Endodermal cell (in vitro differentiated cells): Measurements from ENCODE around the gene FIP1L1. TPM values are rescaled to one million over a fixed set of nuclear protein-coding genes. Genes with fewer than 3 reads are reported as not detected.

ENCODE experiments used
- DNase-seq: peaks from one replicate; pipeline ENCODE4 v3.0.0-alpha.2; 2017
- H3K27ac ChIP-seq: 2 replicates; pipeline ENCODE4 v1.5.1; 2013; ENCODE audit warnings: mild to moderate bottlenecking, low read depth, low read length, moderate library complexity
- H3K27me3 ChIP-seq: 2 replicates; pipeline ENCODE4 v1.6.1; 2013; ENCODE audit warnings: mild to moderate bottlenecking, low read length, moderate library complexity; ENCODE audit not compliant: insufficient read depth, control insufficient read depth, poor library complexity, severe bottlenecking
- H3K36me3 ChIP-seq: 2 replicates; pipeline ENCODE4 v1.7.0; 2013; ENCODE audit warnings: mild to moderate bottlenecking, low read length, moderate library complexity; ENCODE audit not compliant: control insufficient read depth, insufficient read depth
- H3K4me1 ChIP-seq: one replicate; pipeline ENCODE4 v1.7.0; 2013; ENCODE audit warnings: low read length; ENCODE audit not compliant: control insufficient read depth, insufficient read depth
- H3K4me3 ChIP-seq: 2 replicates; pipeline ENCODE4 v1.5.1; 2013; ENCODE audit warnings: mild to moderate bottlenecking, low read length, moderate library complexity
- H3K9ac ChIP-seq: 2 replicates; pipeline ENCODE4 v1.6.1; 2013; ENCODE audit warnings: mild to moderate bottlenecking, low read length, moderate library complexity; ENCODE audit not compliant: poor library complexity, severe bottlenecking; ENCODE audit errors: extremely low read depth
- H3K9me3 ChIP-seq: 2 replicates; pipeline ENCODE4 v1.6.1; 2013; ENCODE audit warnings: mild to moderate bottlenecking, low read length, moderate library complexity; ENCODE audit not compliant: control insufficient read depth
- H3K27ac Mint-ChIP-seq: 2 replicates; pipeline ENCODE4 v1.8.0; 2020; ENCODE audit warnings: mixed read lengths
- H3K27me3 Mint-ChIP-seq: 2 replicates; pipeline ENCODE4 v1.8.0; 2021; ENCODE audit warnings: mild to moderate bottlenecking, mixed read lengths; ENCODE audit not compliant: insufficient read depth
- H3K36me3 Mint-ChIP-seq: 2 replicates; pipeline ENCODE4 v1.8.0; 2020; ENCODE audit warnings: low read depth, mixed read lengths
- H3K4me1 Mint-ChIP-seq: 2 replicates; pipeline ENCODE4 v1.8.0; 2020; ENCODE audit warnings: mixed read lengths
- H3K4me3 Mint-ChIP-seq: 2 replicates; pipeline ENCODE4 v1.8.0; 2020; ENCODE audit warnings: mild to moderate bottlenecking, moderate library complexity, mixed read lengths
- H3K9me3 Mint-ChIP-seq: 2 replicates; pipeline ENCODE4 v1.8.0; 2020; ENCODE audit warnings: mild to moderate bottlenecking, mixed read lengths
- WGBS, 2 experiments: methylation state at CpG; one replicate each; pipeline versions ENCODE4 v1.1.5 to v1.1.7; 2013; ENCODE audit warnings: missing lambda C conversion rate in 2 of 2, mixed read lengths in 1 of 2; ENCODE audit not compliant: insufficient coverage in 1 of 2, insufficient read length in 1 of 2; 5-methylcytosine and 5-hydroxymethylcytosine counted together
- total RNA-seq, 2 donors: library from RNA; stranded (reverse); fragmentation: NEBNext Ultra II Directional in 1 of 2; extraction: Animal tissue kit (Norgen Biotek cat#: 25700) in 1 of 2; gene quantifications; 2 replicates in 1 of 2; 3 replicates in 1 of 2; pipeline ENCODE4 v1.2.1, GENCODE V29; 2021
- TF ChIP-seq, protein P1 (sequence below): fragments of 200-600 bp; sonication (generic); conservative IDR thresholded peaks from 2 replicates; pipeline ENCODE4 v1.5.0; 2021; ENCODE audit warnings: antibody characterized with exemption, mild to moderate bottlenecking

The FIP1L1 gene
- total RNA-seq, 2 donors from 2014 or later = 79.2 to 88.8 TPM

DNA sequence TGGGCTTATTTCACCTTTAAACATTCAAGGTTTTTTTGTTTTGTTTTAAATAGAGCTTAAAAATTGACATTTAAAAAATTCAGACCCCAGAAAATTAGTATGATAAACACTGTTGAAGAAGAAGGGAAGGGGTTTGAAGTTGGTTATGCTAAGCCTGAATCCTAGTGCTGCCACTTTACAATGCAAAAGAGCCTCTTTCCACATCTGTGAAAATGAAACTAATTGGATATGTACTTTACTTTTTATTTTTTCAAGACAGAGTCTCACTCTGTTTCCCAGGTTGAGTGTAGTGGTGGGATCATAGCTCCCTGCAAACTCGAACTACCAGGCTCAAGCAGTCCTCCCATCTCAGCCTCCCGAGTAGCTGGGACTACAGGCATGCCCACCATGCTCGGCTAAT is 41.8 kb downstream of the FIP1L1 start:
- H3K27me3 Mint-ChIP-seq = no peaks in the 10 kb centered on the region
- peaks cover 26% of the 10 kb centered on the region for H3K36me3 Mint-ChIP-seq
- Histone ChIP-seq H3K4me1 (no peaks in the 10 kb centered on the region), H3K27ac (no peak overlapping the region), H3K27me3 (no peaks in the 10 kb centered on the region), H3K9ac (no peak overlapping the region), H3K4me3 (no peak overlapping the region), H3K9me3 (no peaks in the 10 kb centered on the region), H3K36me3 (peaks cover 51% of the 10 kb centered on the region)
- H3K4me3 Mint-ChIP-seq = no peak overlapping the region
- 80 to 98% methylated on average over 1 to 3 of the region's 3 CpGs for WGBS, 2 experiments
- no peaks in the 10 kb centered on the region for H3K9me3 Mint-ChIP-seq
- H3K4me1 Mint-ChIP-seq = no peaks in the 10 kb centered on the region
- H3K27ac Mint-ChIP-seq = no peak overlapping the region
- TF ChIP-seq, protein P1, sequence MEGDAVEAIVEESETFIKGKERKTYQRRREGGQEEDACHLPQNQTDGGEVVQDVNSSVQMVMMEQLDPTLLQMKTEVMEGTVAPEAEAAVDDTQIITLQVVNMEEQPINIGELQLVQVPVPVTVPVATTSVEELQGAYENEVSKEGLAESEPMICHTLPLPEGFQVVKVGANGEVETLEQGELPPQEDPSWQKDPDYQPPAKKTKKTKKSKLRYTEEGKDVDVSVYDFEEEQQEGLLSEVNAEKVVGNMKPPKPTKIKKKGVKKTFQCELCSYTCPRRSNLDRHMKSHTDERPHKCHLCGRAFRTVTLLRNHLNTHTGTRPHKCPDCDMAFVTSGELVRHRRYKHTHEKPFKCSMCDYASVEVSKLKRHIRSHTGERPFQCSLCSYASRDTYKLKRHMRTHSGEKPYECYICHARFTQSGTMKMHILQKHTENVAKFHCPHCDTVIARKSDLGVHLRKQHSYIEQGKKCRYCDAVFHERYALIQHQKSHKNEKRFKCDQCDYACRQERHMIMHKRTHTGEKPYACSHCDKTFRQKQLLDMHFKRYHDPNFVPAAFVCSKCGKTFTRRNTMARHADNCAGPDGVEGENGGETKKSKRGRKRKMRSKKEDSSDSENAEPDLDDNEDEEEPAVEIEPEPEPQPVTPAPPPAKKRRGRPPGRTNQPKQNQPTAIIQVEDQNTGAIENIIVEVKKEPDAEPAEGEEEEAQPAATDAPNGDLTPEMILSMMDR = no peak
- DNase-seq = no peak

DNA sequence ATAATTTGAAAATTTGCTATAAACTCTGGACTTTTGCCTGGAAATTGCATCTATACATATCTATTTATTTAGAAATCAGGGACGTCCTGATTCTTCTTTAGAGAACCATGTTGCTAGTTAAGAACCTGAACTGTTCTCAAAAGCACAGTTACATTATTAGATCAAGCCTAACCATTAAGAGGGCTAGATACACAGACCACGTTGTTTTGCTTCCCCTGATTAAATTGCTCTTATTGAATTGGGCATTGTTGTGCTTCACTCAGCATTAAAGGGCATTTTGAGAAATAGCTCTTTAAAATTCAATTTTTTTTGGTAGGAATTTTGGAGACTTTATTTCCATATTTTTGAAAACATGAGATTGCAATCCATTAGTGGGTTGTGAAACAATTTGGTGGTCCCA is 44.4 kb downstream of the FIP1L1 start:
- H3K4me3 ChIP-seq = no peak overlapping the region
- no peak overlapping the region for H3K27ac ChIP-seq
- H3K27me3 ChIP-seq = no peaks in the 10 kb centered on the region
- Mint-ChIP-seq H3K27me3 (no peaks in the 10 kb centered on the region), H3K4me1 (no peaks in the 10 kb centered on the region), H3K27ac (no peak overlapping the region), H3K4me3 (no peak overlapping the region), H3K36me3 (peaks cover 18% of the 10 kb centered on the region), H3K9me3 (no peaks in the 10 kb centered on the region)
- no peaks in the 10 kb centered on the region for H3K4me1 ChIP-seq
- no peak for DNase-seq
- peaks cover 40% of the 10 kb centered on the region for H3K36me3 ChIP-seq
- TF ChIP-seq, protein P1 = no peak
- H3K9me3 ChIP-seq = no peaks in the 10 kb centered on the region
- WGBS, 2 experiments = 75 to 90% methylated on average over 2 of the region's 2 CpGs
- no peak overlapping the region for H3K9ac ChIP-seq

DNA sequence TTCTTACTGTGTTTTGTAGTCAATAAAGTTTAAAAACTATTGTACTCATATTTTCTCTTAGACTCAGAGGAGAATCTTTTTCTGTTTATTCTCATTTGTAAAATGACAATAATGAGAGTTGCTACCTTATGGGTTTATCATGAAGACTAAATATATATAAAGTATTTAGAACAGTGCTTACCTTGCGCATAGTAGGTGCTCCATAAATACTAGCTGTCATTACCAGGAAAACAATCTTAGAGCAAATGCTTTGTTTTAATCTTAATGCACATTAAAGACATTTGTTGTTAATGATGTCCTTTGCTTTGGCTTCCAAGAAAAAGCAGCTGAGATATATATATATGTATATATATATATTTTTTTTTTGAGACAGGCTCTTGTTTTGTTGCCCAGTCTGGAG is 44.9 kb downstream of the FIP1L1 start:
- no peaks in the 10 kb centered on the region for H3K9me3 Mint-ChIP-seq
- no peaks in the 10 kb centered on the region for H3K27me3 ChIP-seq
- no peak overlapping the region for H3K27ac Mint-ChIP-seq
- DNase-seq = no peak
- 100% methylated on average over 1 of the region's 1 CpG; no CpG with 5 or more reads in 1 of the 2 experiments for WGBS, 2 experiments
- no peak overlapping the region for H3K4me3 Mint-ChIP-seq
- H3K4me1 ChIP-seq = no peaks in the 10 kb centered on the region
- no peak overlapping the region for H3K9ac ChIP-seq
- H3K9me3 ChIP-seq = no peaks in the 10 kb centered on the region
- no peak overlapping the region for H3K4me3 ChIP-seq
- TF ChIP-seq, protein P1 = no peak
- peaks cover 43% of the 10 kb centered on the region for H3K36me3 ChIP-seq
- no peak overlapping the region for H3K27ac ChIP-seq
- H3K27me3 Mint-ChIP-seq = no peaks in the 10 kb centered on the region
- H3K36me3 Mint-ChIP-seq = peaks cover 20% of the 10 kb centered on the region
- H3K4me1 Mint-ChIP-seq = no peaks in the 10 kb centered on the region
